GM19043 (cell line): ENCODE measurements around the gene MINDY4.

Experiments
- ATAC-seq: cut with Tn5 transposase; IDR thresholded peaks from one replicate; pipeline ENCODE4 v1.9.1; 2021; ENCODE audit warnings: low read depth; ENCODE audit not compliant: unreplicated experiment

The MINDY4 gene

DNA sequence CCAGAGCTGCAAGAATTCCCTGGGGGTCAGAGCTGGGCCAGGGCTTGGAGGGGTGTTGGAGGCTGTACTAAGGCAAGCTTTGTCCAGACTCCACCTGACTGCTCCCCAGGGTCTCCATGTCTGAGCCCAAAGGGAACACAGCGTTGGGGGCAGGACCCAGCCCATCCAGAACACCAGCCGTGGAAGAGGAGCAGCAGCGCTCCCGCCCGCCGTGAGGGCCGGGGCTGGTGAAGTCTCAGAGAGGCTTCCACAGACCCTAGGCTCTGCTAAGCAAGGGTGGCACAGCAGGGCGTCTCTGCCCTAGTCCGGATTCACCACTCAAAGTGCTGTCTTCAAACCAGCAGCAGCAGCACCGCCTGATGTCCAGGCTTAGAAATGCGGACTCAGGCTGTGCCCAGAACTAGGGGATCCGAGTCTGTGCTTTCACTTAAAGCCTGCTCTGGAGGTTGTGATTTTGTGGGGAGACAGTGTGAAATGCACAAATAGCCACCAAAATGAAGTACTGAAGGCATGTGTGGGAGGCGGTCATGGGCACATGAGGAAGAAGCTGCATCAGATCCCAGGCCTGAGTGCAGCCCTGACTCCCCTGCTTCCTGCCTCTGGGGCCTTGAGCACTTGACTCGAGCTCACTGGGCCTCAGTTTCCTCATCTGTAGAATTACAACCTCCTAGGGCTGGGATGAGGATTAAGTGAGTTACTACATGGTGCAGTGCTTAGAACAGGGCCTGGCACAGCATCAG, 123.8 kb downstream of the MINDY4 start:
- ATAC-seq = no peak

DNA sequence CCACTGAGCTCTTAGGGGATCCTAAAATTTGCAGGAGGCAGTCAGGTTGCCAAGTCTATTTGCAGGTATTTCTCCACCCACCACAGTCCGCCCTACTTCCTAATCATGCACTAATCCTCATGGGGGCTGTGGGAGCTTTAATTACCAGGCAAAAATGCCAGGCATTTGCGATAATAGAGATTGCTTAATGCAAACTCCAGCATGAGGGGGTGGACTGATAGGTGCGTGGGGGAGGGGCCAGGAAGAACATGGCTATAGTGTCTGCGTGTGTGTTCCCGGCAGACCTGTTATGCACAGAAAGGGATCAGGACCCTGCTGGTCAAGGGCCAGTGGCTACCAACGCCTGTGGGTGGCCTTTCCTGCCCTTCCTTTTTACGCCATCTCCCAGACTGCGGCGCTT, 124.8 kb downstream of the MINDY4 start:
- no peak for ATAC-seq

- ATAC-seq = no peak
Measured at GRCh38 chr7:30896783-30897637, 125.8 kb downstream of the MINDY4 start.

GRCh38 chr7:30897770-30898169, 126.6 kb downstream of the MINDY4 start:
- ATAC-seq = no peak

DNA sequence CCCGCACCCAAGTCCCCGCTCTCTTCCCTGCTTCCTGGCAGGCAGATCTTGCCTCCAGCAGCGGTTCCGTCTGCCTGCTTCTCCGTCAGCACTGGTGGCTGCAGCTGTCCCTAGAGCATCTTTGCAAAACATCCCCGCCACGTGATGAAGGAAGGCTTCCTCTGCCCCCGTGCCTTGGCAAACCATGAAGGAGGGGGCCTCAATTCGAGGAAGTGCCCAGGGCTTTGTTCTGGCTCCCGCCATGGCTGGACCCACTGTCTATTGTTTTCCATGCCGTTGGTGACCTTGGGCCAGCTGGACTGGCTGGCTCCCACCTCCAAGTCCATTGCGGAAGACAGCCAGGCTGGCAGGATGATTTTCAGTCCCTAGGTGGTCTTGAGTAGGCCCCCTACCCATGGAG, 127.2 kb downstream of the MINDY4 start:
- ATAC-seq = no peak

DNA sequence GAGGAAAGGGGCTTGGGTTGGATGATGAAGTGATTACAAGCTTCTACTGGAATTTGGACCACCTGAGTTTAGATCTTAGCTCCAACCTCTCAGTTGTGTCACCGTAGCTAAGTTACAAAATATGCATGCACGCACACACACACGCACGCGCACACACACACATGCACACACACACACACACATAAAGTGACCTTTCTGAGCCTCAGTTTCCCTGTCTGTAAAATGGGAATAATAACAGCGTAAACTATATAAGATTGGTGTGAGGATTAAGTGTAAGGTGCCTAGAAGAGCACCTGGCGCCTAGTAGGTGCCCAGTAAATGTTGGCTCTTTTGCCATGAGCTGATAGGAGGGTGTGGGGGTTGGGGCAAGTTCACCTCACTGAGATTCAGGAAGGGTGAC, 127.8 kb downstream of the MINDY4 start:
- ATAC-seq = no peak

- ATAC-seq = no peak
Measured at GRCh38 chr7:30899630-30900029, 128.4 kb downstream of the MINDY4 start.

DNA sequence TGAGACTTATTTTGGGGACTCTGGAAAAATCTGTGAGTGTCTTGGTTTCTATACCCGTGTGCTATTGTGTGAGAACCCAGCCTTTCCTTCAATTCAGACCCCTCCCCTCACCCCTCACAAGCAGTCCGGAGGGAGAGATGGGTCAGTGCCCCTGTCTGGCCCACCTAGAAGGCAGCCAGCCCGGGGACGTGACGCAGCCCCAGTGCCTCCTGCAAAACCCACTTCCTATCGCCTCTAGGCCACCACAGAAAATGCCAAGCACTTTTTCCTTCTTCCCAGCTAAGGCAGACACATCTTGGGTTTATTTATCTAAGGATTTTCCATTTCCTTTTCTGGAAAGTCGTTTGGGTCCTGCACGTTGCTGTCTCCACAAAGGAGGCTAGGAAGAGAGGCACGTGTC, 128.8 kb downstream of the MINDY4 start:
- ATAC-seq = no peak

GRCh38 chr7:30900803-30901362, 129.7 kb downstream of the MINDY4 start:
- no peak for ATAC-seq

- no peak for ATAC-seq
Measured at GRCh38 chr7:30901856-30902255, 130.6 kb downstream of the MINDY4 start.

DNA sequence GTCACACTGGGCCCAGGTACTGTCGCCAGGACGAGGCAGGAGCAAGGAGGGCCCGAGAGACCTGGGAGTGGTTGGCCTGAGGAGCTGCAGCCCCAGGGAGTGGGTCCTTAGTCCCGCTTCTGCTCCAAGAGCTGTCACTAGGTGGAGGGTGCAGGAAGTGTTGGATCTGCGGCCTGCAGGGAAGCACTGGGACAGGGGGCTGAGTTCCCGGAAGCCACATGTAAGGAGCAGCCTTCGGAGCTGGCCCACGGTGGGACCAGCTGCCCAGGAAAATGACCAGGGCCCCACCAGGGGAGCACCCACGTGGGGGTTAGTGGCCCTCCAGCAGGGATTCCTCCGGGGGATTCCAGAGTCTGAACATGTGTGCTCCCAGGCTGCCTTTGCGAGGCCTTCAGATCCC, 131.2 kb downstream of the MINDY4 start:
- ATAC-seq = no peak

- no peak for ATAC-seq
Measured at GRCh38 chr7:30903146-30903545, 131.9 kb downstream of the MINDY4 start.

GRCh38 chr7:30904561-30904960, 133.3 kb downstream of the MINDY4 start:
- no peak for ATAC-seq

GRCh38 chr7:30905078-30906012, 134.1 kb downstream of the MINDY4 start:
- no peak for ATAC-seq

GRCh38 chr7:30906014-30906413, 134.8 kb downstream of the MINDY4 start:
- no peak for ATAC-seq

GRCh38 chr7:30906515-30907240, 135.5 kb downstream of the MINDY4 start:
- ATAC-seq = no peak

GRCh38 chr7:30907527-30908267, 136.5 kb downstream of the MINDY4 start:
- no peak for ATAC-seq

- ATAC-seq = no peak
Measured at GRCh38 chr7:30908681-30909080, 137.5 kb downstream of the MINDY4 start.

DNA sequence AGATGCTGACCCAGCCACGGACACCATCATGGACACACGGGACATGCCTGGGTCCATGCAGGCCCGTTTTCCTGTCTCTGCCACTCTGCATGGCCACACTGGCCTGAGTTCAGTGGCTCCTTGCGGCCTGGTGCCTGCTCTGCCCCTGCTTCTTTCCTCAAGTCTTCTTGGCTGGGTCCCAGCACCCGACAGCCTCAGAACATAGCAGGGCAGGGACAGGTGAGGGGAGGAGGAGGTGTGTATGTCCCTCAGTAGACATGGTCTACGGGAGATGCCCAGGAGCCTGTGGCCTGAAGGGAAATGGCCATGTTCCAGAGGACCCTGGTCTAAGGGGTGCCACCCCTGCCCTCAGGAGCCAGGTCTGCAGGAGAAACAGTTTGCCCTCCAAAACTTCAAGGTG, 138.2 kb downstream of the MINDY4 start:
- ATAC-seq = no peak
